GOT3 (cell line): ENCODE results near the gene SYNE1.
"Not testable (repeated sequence)": the region's sequence is repeated elsewhere in the genome, so short reads cannot be mapped to it uniquely, and the experiment has no call there.

ENCODE experiments used
- DNase-seq: peaks from one replicate; lab custom pipeline; 2025; ENCODE audit warnings: mixed read lengths; lab: John Stamatoyannopoulos, UW

The SYNE1 gene

DNA sequence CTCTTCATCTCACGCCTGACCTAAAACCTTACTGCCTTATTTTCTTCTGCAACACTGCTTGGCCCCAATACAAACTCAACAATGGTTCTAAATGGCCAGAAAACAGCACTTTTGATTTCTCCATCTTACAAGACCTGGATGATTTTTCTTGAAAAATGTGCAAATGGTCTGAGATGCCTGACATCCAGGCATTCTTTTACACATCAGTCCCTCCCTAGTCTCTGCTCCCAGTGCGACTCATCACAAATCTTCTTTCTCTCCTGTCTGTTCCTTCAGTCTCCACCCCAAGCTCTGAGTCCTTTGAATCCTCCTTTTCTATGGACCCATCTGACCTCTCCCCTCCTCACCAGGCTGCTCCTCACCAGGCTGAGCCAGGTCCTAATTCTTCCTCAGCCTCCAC lies 145.7 kb downstream of the SYNE1 start:
- DNase-seq, result not testable (repeated sequence)

DNA sequence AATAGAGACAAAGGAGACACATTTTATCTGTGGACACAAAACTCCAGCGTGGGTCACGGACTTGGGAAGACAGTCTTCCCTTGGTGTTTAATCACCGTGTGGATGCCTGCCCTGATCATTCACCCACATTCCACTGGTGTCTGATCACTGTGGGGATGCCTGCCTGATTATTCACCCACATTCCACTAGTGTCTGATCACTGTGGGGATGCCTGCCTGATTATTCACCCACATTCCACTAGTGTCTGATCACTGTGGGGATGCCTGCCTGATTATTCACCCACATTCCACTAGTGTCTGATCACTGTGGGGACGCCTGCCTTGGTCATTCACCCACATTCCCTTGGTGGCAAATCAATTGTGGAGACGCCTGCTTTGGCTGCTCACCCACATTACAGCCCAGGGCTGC lies 146.2 kb downstream of the SYNE1 start:
- not testable (repeated sequence) for DNase-seq

DNA sequence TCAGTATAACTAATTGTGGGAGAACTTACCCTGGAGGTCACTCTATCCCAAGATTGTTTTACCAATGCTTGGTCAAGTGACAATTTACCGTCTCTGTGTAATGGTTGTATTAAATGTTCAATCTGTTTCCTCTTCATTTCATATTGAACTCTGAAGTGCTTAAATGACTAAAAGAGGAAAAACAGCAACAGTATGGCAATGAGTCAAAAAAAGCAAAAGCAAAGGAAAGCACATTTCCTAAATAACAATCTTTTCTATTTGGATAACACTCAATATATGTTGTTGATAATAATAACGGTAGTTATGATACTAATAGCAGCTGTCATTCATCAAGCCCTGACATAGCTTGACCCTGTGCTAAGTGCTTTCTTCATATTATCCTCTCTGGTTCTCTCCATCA lies 152.4 kb downstream of the SYNE1 start:
- no peak for DNase-seq

DNA sequence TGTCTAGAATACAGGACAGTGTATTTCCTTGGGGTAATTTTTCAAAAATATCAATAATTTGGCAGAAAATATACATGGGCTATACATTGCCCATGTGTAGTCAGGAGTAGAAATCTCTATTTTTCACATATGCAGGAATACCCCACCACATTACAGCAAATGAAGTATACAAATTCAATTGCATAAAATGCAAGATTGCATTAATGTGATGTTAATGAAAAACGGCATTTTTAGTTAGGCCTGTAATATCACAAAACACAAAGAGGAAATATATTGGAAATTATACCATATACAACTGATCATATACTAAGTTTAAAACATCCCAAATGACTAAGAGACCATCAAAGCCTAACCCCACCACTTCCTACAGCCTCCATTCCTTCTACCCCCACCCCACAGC lies 154.9 kb downstream of the SYNE1 start:
- no peak for DNase-seq

DNA sequence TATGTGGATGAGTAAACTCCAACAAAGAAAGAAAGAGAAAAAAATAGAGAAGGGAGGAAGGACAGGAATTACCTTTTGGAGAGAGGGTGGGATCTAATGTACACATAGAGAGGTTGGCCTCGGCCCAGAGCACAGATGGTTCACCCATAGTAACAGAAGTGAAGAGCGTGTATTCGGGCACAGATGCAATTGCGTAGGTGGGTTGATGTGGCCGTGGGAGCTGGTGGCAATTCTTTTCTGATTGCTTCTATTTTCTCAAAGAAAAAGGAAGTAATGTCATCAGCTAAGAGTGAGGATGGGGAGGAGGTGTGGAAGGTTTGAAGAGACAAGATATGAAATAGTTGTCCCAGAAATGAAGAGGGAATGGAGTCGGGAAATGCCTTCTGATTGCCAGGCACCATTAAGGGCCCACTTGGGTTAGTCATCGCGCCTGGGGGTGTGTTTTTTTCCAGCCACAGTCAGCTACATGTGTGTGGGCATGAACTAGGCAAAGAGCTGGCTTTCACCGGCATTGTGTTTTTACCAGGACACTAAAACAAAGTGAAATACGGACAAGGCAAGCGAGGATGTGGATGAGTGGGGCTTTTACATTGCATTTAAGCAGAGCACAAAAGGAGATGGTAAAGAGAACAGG lies 158.7 kb downstream of the SYNE1 start:
- DNase-seq, result no peak

DNA sequence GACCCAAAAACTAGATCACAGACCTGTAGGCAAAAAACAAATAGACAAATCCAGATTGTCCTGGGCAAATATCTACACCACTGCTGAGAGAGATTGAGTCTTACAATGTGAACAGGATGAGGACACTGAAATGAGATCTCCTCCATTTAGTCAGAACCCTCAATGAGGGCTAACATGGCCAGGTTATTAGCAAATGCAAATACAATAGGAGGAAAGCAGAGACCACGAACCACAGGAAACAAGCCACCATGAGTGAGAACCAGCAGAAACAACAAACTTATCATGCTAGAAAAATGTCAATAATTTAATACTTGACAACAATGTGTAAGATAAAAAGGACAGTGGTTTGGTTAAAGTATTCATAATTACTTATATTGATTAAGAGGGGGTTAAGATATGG lies 162.8 kb downstream of the SYNE1 start:
- DNase-seq, result no peak

DNA sequence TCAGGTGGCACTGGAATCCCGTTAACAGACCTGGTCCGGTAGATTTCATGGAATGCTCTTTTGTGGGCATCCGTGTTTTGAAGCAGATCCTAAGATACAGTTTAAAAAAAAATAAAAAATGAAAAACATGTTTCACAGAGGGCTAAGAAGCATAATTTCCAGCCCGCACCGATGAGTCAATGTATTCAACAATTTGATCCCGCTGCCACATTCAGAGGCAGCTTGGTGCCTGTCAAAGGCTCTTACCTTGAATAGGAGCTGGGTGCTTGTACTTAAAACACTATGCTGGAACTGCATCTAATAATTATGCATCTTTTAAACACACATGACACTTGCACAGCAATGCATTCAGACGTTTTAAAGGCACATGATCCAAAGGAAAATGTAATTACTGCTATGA lies 164.8 kb downstream of the SYNE1 start:
- DNase-seq, result no peak

DNA sequence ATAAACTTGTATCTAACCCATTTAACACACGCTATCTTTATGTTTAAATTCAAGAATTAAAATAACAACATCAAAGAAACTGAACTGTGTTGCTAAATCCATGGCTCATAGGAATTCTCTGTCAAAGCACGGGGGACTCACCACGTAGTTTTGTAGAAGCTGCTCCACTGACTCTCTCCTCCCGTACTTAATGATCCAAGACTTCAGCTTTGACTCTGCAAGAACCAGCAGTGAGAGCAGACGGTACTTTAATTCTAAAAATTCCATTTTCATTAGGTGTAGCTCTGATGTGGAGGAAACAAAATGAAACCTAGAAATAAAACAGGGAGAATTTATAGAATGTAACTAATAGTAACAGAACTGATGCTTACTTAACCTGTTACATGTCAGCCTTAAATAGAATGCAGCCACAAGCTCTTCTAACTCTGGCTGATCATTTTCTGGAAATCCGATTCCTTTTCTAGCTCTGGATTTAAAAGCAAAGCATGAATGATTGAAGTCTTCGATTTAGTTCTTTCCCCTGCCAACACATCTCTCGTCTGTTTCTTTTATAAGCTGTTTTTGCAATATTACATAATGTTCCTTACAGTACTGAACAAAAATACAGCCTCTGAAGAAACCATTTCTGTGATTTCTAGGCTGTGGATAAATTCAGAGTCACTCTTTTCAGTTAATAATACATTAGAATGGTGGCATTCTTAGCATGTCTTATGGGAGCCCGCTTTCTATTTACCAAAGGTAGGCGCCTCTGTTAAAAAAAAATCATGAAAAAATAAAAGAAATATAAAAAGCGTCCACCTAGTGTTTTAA lies 165.5 kb downstream of the SYNE1 start:
- DNase-seq, result no peak

DNA sequence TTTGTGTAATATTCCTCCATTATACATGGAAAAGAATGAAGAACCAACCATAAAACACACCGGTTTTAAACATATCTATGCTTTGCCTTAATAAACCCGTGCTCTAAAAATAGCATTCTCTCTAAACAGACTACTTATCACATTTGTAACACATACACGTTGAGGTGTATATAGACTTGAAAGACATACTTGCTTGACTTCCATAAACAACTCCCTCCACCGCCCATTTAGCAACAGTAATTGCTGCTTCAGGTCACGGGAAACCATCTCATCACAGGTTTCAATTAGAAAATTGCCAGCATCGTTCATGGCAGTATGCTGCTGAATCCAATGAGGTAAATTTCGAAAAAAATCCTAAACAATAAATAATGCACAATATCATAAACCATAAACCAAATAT lies 174.0 kb downstream of the SYNE1 start:
- no peak for DNase-seq

DNA sequence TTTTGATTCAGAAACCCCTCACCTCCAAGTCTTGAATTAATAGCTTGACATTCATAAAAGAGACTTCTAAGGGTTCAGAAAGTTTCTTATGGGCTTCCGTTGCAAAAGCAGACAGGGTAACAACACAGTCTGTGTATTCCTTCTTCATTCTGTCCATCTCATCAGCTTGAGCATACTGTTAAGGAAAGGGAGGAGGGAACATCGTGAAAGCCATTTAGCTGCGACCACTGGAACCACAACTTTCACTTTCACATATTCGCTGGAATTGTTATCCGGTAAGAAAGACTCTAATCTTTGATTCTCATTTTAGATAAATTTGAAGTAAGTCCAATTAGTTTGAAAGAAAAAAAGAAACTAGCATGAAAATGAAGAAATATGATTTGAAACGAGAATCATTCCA lies 174.4 kb downstream of the SYNE1 start:
- no peak for DNase-seq

DNA sequence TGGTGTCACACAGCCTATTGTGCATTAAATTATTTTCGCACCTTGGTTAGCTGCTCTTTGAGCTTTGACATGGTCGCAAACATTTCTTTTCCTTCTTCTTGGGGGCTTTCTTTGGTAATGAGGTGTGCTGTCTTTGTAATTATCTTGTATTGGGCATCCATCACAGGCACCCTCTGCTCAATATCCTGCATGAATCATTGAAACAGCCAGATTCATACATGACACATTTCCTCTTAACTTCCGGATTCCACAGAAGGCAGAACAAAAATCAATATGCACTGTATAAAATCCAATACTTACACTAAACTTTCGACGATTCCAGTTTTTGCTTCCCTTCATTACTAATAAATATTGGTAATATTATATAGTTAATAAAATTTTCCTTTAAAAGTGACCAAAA lies 175.6 kb downstream of the SYNE1 start:
- no peak for DNase-seq

DNA sequence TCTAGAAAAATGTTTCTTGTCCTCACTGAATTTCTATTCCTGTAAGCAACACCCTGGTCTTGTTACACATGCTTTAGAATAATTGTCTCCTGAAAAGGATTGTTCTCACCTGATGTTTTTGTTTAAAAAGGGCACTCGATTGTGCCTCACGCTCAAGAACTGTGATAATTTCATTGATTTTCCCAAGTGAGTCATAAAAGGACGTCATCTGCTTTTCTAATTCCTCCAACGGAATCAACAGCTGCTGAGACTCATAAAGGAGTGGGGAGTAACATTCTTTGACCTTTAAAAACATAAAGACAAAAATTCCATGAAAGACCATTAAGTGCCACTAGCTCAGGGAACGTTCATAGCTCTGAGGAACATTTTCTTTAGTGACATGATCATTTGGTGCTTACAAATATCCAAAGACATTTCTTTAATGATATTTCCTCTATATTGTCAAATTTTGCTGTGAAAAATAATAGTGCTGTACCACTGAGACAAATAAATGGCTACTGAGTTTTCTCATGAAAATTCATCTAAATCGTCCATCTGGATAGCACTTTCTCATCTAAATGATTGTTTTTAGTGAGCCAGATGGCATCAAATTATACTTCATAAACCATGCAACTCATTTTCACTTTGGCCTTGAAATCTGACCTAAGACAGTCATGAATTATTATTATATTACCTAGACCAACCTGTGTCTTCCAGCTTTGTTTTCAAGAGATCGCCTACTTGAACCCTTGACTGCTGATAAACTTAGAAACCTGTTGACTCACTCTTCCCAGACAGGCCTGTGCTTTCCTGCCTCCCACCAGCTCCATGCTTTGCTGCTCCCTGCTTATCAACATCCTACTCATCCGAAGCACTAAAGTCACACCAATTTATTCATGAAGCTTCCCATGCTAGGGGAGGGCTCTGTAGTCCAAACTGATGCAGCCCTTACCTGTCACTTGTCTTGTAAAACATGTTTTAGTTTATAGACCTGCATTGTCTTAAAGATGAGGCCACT lies 178.2 kb downstream of the SYNE1 start:
- no peak for DNase-seq

DNA sequence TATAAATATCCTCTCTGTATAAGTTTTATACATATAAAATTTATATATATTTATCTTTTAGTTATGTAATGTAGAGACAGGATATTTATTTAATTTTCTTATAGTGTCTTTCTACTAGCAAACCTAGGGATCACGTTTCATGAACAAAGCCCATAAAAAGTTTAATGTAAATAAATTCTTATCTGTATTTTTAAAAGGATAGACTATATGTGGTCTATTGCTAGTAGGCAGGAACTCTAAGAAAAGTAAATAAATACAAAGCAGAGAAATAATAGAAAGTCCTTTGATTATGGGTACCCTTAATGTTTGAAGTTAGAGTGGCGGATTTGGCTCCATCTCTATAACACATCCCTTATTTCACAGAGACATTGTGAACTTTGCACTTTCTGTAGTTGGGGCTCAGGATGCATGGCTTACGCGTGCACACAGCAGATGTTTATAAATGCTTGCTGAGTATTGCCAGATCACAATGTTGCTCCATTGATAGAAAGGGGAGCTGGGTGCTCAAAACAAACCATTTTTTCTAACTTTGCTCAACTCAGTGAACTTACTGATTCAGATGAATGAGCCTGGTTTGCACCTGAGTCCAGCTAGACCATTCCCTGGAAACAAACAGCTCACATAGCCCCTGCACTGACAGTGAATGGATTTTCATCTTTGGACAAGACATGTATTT lies 179.1 kb downstream of the SYNE1 start:
- no peak for DNase-seq

DNA sequence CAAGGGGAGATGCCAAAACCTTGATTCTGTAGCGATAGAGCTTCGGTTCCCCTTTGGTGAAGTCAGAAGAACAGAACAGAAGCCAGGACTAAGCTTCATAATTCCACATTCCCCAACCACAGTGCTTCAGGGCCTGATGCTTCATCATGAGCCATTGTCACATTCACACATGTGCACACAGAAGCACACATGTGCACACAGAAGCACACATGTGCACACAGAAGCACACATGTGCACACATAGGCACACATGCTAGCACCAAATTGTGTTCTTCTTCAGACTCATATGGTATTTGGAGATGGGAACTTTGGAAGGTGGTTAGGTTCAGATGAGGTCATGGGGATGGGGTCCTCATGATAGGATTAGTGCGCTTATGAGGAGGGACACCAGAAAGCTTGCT lies 183.2 kb downstream of the SYNE1 start:
- DNase-seq, result no peak

DNA sequence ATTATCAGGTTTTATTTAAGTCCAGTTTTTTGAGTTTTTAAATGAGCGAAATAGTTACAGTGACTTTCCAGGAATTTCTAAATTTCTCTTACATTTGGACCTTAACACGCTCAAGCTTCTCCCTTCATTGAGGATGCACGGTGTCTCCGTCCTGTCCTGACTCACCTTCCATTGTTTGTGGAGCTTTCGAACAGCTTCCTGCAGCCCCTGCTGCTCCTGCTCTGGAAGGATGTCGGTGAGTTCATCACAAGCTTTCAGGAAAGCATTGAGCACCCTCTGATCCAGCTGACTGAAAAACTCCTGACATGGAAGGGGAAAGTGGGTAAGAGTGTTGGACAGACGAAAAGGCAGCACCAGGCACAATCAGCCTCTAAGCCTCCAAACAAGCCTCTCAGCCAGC lies 183.7 kb downstream of the SYNE1 start:
- no peak for DNase-seq

DNA sequence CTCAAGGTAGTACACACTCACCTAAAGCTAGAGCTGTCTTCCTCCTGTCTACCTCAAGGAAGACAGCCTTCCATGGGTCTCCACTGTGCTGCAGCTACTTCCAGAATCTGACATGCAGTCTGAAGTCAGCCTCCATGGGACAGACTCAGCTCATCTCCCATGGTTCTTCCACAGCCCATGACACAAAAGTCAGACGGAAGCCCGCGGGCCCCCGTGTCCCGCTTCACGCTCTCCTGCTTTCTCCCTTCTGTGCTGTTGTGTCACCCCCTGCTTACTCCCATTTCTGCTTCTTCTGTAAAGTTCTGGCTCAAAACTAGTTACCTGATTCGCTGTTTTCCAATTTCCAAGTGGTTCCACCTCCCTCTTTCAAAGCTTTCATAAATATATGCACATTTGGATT lies 184.5 kb downstream of the SYNE1 start:
- no peak for DNase-seq

DNA sequence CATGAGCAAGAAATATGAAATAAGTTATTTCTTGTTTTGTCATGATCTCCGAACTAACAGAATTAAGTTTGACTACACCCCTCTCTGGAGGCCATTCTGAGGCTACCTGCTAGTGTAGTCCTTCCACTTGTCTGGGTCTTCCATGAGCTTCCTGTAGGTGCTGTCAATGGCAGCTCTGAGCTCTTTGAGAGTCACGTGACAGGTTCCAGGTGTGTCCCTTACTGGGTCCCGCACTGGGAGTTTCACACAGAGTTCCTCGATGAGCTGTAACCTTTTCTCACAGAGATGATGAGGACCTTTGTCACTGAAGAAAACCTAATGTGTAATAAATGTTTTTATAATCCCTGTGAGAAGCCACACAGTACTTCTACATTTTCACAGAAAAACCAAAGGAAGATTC lies 186.6 kb downstream of the SYNE1 start:
- DNase-seq, result no peak

DNA sequence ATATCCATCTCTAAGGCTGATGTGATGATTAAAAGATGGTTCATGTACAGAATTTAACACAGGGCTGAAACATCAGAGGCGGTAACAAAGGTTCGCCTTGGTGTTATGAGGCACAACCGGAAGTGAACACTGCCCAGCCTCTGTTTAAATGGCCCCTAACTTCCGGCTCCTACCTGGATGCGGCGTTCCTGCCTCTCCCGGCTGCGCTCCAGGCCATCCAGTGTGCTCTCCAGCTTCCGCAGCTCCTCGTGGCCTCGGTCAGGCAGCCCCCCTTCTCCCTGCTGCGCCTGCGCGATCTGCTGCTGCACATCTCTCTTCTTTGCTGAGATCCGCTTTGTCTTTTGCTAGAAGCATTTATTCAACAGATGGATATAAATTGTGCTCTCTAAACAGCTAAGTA lies 195.3 kb downstream of the SYNE1 start:
- DNase-seq, result no peak

DNA sequence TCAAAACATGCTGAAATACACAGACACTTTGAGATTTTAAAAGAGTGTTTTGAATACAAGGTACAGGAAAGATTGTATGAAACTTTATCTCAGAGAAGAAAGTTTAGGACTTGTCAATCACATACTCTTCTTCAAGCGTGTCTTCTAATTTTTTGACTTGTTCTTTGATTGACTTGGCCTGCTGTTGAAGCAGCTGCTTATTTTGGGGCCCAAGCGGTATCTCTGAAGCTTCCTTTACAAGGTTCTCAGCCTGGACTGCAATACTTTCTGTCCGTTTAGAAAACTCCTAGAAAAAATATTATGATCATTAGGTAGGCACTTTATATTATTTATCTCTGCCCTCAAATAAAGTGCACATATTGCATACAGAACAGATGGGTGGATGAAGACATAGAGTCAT lies 201.3 kb downstream of the SYNE1 start:
- DNase-seq, result no peak

DNA sequence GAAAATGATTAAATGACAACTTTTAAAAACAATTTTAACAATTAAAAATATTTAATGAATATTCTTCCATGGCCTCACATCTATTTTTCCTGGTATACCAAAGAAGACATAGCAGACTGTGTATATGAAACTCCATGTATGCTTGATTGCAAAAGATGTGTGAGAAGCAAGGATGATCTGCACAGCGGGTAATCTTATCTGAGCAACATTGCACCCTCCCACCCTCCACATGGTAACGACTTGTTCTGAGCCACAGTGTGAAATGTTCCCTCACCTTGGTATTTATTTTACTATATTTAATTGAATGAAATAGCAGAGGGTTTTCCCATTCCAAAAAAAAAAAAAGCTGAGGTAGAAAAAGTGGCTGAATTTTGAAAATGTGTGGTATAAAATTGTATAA lies 204.4 kb downstream of the SYNE1 start:
- no peak for DNase-seq

DNA sequence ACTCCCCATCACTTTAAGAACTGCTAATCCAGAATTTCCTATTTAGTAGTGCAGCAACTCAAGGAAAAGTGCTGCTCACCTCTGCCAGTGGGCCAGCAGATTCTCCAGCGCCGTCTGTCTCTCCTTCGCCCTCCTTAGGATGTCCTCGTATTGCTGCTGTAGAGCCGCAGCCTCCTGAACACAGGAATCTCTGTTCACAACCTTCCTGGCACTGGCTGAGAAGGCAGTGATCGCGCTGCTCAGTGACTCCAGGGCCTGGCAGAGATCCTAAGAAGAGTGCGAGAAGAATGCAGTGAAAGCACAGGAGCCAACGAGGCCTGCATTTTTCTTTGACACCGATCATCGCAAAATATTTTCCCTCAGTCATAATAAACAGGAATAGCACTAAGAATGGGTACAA lies 209.0 kb downstream of the SYNE1 start:
- DNase-seq, result no peak

DNA sequence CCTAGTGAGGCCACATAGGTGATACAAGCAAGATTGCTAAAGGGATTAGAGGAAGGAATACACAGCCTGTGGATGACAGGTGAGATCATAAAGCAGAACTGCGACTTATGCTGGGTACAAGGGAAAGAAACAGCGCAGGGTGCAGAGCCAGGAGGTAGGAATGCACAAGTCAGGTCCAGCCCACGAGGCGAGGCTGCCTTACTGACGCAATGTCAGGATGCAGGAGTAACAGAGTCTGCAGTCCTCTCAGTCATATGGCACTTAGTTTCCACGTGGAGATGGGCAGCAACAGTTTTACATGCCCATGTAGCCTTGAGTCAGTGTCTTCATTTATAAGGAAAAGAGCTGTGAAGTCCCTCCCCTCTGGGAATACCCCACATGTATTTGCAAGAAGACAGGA lies 210.9 kb downstream of the SYNE1 start:
- no peak for DNase-seq
